Loucy (cell line): ENCODE data around the gene NUDT9.

ENCODE experiments used
- CTCF ChIP-seq: fragments of 200-600 bp; sonication (generic); conservative IDR thresholded peaks from 2 replicates; pipeline ENCODE4 v1.5.1; 2014; ENCODE audit warnings: mild to moderate bottlenecking, antibody characterized with exemption, low read length
- EZH2phosphoT487 ChIP-seq: fragments of 200-600 bp; IDR thresholded peaks from 2 replicates; pipeline ENCODE4 v1.6.1; 2018; ENCODE audit warnings: antibody characterized with exemption, mild to moderate bottlenecking, moderate library complexity, borderline replicate concordance

GRCh38 chr4:87490664-87491369 is 68.4 kb downstream of the NUDT9 start:
- no peak for TF ChIP-seq CTCF
- TF ChIP-seq EZH2phosphoT487, result no peak
